ENCODE data around the gene SNRPD3.
"Not testable (repeated sequence)": the region's sequence is repeated elsewhere in the genome, so short reads cannot be mapped to it uniquely, and the experiment has no call there.

Gene SNRPD3

GRCh38 chr22:24592058-24592850 is 36.5 kb downstream of the SNRPD3 start:
- peak; percentile 33 for DNase-seq (ENCODE audit: low read depth, low spot score)

- peak; percentile 95 for DNase-seq (ENCODE audit: low read depth, low spot score)
These were observed 37.2 kb downstream of the SNRPD3 start, which contains the start of gene LRRC75B for GRCh38 chr22:24592851-24593558. Gene LRRC75B (minus strand): TSS chr22:24593073. CDS start chr22:24593039, 34 bp downstream.

DNA sequence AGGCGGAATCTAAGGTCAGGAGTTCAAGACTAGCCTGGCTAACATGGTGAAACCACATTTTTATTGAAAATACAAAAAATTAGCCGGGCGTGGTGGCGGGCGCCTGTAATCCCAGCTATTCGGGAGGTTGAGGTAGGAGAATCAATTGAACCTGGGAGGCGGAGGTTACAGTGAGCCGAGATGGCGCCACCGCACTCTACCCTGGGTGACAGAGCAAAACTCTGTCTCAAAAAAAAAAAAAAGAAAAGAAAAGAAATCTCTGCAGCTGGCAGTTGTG is 37.7 kb downstream of the SNRPD3 start:
- not testable (repeated sequence) for DNase-seq (ENCODE audit: low read depth, low spot score)

DNA sequence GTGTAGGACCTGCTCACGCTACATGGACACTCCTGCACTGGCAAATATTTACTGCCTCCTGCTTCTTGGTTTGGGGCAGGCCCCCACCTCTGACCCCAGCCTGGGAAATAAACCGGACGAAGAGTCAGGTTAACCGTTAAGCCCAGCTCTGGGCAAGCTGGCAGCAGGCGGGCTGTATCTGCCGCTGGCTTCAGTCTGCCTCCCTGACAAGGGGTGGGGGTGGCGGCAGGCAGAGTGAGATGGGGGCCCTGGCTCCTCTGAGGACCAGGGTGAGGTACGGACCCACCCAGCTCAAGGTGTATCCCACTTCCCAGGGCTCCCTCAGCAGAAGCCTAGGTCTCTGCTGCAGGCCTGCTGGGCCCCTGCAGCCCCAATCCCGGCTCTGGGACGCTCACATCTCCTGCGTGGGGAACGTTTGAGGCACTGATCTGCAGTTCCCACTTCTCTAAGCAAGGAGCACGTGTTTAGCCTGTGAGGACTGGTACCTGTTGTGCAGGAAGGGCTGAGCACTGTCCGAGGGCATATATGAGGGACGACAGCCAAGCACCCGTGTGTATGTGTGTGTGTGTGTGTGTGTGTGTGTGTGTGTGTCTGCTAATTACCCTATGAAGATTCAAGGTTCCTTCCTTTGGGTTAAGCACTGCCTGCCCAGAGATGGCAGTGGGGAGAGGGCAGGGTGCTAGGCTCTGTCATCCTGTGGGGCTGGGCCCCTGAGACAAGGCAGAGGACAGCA is 38.2 kb downstream of the SNRPD3 start:
- DNase-seq (ENCODE audit: low read depth, low spot score) = no peak

GRCh38 chr22:24594569-24595120 is 38.8 kb downstream of the SNRPD3 start:
- no peak for DNase-seq (ENCODE audit: low read depth, low spot score)

GRCh38 chr22:24595228-24595627 is 39.4 kb downstream of the SNRPD3 start:
- DNase-seq (ENCODE audit: low read depth, low spot score) = no peak

- DNase-seq (ENCODE audit: low read depth, low spot score) = no peak
These were observed 40.1 kb downstream of the SNRPD3 start for GRCh38 chr22:24595863-24596262.

DNA sequence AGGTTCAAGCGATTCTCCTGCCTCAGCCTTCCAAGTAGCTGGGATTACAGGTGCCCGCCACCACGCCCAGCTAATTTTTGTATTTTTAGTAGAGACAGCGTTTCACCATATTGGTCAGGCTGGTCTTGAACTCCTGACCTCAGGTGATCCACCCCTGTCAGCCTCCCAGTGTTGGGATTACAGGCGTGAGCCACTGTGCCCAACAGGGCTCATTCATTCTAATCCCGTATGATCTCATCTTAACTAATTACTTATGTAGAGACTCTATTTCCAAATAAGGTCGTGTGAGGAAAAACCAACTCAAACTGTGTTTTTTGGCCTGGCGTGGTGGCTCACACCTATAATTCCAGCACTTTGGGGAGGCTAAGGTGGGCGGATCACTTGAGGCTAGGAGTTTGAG is 41.3 kb downstream of the SNRPD3 start:
- DNase-seq (ENCODE audit: low read depth, low spot score) = not testable (repeated sequence)

GRCh38 chr22:24599514-24599913 is 43.7 kb downstream of the SNRPD3 start:
- DNase-seq (ENCODE audit: low read depth, low spot score) = no peak

- DNase-seq (ENCODE audit: low read depth, low spot score) = not testable (repeated sequence)
These were observed 44.3 kb downstream of the SNRPD3 start for GRCh38 chr22:24599958-24600715.

- DNase-seq (ENCODE audit: low read depth, low spot score) = no peak
These were observed 45.7 kb downstream of the SNRPD3 start for GRCh38 chr22:24601217-24602104.

- not testable (repeated sequence) for DNase-seq (ENCODE audit: low read depth, low spot score)
These were observed 46.4 kb downstream of the SNRPD3 start for GRCh38 chr22:24602105-24602749.

GRCh38 chr22:24602847-24603769 is 47.3 kb downstream of the SNRPD3 start, which contains the start of gene GGT1:
Gene GGT1 (plus strand): TSS chr22:24603193. CDS start chr22:24611082, 7,889 bp downstream.
- DNase-seq (ENCODE audit: low read depth, low spot score) = not testable (repeated sequence)

GRCh38 chr22:24603770-24604629 is 48.2 kb downstream of the SNRPD3 start:
- DNase-seq (ENCODE audit: low read depth, low spot score) = not testable (repeated sequence)

DNA sequence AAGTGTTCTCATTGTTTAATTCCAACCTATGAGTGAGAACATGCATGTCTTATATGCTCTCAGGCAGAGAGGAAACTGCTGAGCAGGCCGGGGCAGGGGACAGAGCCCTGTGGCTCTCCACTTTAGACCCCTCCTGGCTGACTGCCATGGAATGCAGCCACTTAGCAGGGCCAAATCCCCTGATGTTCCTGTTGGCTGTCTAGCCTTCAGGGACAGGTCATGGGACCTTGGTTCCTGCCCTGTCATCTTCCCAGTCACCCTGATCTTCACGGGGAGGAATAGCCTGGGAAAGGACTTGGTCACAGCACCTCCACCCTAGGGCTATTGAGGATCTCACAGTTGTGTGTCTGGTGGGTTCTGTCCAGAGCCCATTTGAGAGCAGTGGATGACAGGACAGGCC is 50.5 kb downstream of the SNRPD3 start:
- DNase-seq (ENCODE audit: low read depth, low spot score) = not testable (repeated sequence)

DNA sequence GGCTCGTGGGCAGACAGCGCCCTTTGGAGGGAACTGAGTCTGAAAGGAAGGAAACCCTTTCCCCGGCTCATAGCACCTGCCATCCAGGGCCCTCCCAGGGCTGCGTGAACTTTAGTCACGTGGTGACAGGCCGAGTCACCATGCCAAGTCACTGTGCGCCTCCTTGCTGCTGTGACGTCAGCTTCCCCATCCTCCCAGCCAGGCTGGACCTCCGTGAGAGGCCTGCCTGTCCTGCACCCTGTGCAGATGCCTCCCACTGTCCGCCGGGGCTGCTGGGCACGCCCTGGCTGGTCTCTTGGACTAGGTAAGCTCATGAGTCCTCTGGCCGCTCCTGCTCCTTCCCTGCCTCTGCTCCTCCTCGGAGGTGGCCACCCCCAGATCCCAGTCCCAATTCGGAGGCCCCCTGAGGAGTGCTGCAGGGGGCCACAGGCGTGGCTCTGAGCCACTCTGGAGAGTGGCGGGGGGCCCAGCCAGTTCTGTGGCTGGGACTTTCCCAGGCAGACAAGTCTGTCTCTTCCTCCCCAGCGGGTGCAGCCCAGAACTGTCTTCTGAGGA is 51.7 kb downstream of the SNRPD3 start:
- not testable (repeated sequence) for DNase-seq (ENCODE audit: low read depth, low spot score)

DNA sequence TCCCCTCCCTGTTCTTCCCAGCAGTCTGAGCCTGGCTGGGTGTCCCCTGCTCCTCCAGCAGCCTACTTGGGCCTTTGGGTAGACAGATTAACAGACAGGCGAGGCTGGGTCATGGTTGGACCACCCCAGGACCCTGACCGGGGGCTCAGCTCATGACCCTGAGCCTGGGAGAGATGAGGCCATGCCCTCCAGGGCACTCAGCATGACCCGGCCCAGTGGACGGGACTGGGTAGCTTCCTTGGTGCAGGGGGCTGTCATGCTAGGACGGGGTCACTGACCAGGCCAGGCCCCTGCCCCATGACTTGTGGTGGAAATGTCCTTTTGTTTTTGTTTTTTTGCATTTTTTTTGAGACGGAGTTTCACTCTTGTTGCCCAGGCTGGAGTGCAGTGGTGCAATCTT is 52.5 kb downstream of the SNRPD3 start:
- DNase-seq (ENCODE audit: low read depth, low spot score) = not testable (repeated sequence)
